Caco-2 (cell line): ENCODE results near the gene RASL10B. TPM values are rescaled to one million over a fixed set of nuclear protein-coding genes. Genes with fewer than 3 reads are reported as not detected.

Source experiments
- BruUV-seq: library from RNA; stranded (reverse); fragments of 400-500 nt; replicated peaks from 2 replicates; lab custom pipeline; 2021; lab: Mats Ljungman, UMichigan
- CTCF ChIA-PET: fragments of 300-600 bp; sonication (Branson Sonifier 250); formaldehyde crosslinking; loops from one replicate; lab custom pipeline; 2022; ENCODE audit warnings: antibody characterized with exemption; lab: Charles Lee
- POLR2A ChIA-PET: fragments of 300-600 bp; sonication (Branson Sonifier 250); formaldehyde crosslinking; loops from one replicate; lab custom pipeline; 2022; ENCODE audit warnings: antibody characterized with exemption; lab: Charles Lee
- DNase-seq, 2 experiments: peaks; one replicate each; pipeline versions ENCODE4 v3.0.0 to v3.0.0-alpha.2; 2020 to 2022
- H3K27me3 ChIP-seq: replicated peaks from 2 replicates; pipeline ENCODE4 v1.6.0; 2011; ENCODE audit warnings: low read length; ENCODE audit not compliant: control insufficient read depth, insufficient read depth
- H3K36me3 ChIP-seq: 2 replicates; pipeline ENCODE4 v1.5.1; 2011; ENCODE audit warnings: low read length; ENCODE audit not compliant: control insufficient read depth, insufficient read depth
- H3K4me1 ChIP-seq: fragments of 250-450 bp; sonication (Bioruptor Pico); 2 replicates; pipeline ENCODE4 v1.5.1; 2020; ENCODE audit warnings: mild to moderate bottlenecking
- H3K4me3 ChIP-seq: 2 replicates; pipeline ENCODE4 v1.5.1; 2011; ENCODE audit warnings: low read depth, mild to moderate bottlenecking, control low read depth, low read length
- H3K9me3 ChIP-seq: fragments of 250-450 bp; sonication (Bioruptor Pico); 2 replicates; pipeline ENCODE4 v1.5.1; 2020; ENCODE audit warnings: mild to moderate bottlenecking, moderate library complexity
- H3K27ac Mint-ChIP-seq: one replicate; pipeline ENCODE4 v1.8.0; 2022; ENCODE audit warnings: mixed read lengths; ENCODE audit not compliant: unreplicated experiment
- H3K27me3 Mint-ChIP-seq: one replicate; pipeline ENCODE4 v1.8.0; 2022; ENCODE audit warnings: mixed read lengths; ENCODE audit not compliant: insufficient read depth, unreplicated experiment
- H3K36me3 Mint-ChIP-seq: one replicate; pipeline ENCODE4 v1.8.0; 2022; ENCODE audit warnings: mild to moderate bottlenecking, mixed read lengths; ENCODE audit not compliant: insufficient read depth, unreplicated experiment
- H3K4me1 Mint-ChIP-seq: one replicate; pipeline ENCODE4 v1.8.0; 2022; ENCODE audit warnings: low read depth, mixed read lengths; ENCODE audit not compliant: unreplicated experiment
- H3K4me3 Mint-ChIP-seq: one replicate; pipeline ENCODE4 v1.8.0; 2022; ENCODE audit warnings: mild to moderate bottlenecking, moderate library complexity, mixed read lengths; ENCODE audit not compliant: unreplicated experiment
- H3K9me3 Mint-ChIP-seq: one replicate; pipeline ENCODE4 v1.8.0; 2022; ENCODE audit warnings: mixed read lengths; ENCODE audit not compliant: unreplicated experiment
- CTCF ChIP-seq, 2 experiments: fragments of 200-600 bp in 1 of 2; IDR thresholded peaks; 1 replicate in 1 of 2; 2 replicates in 1 of 2; pipeline versions ENCODE4 v1.5.1 to v1.8.0; 2011 to 2022; ENCODE audit warnings: antibody characterized with exemption in 1 of 2, control low read depth in 1 of 2, inconsistent platforms in 1 of 2, low read depth in 1 of 2, low read length in 1 of 2, mild to moderate bottlenecking in 1 of 2, moderate library complexity in 1 of 2; ENCODE audit not compliant: insufficient read depth in 1 of 2, severe bottlenecking in 1 of 2, unreplicated experiment in 1 of 2
- intact Hi-C: fragments of 100-400 bp; cut with micrococcal nuclease; formaldehyde crosslinking; loops from one replicate; pipeline ENCODE4 v1.10.0; 2022; ENCODE audit not compliant: unreplicated experiment
- total RNA-seq: library from RNA; stranded (reverse); gene quantifications from 2 replicates; pipeline ENCODE4 v1.2.3, GENCODE V29; 2022

RASL10B gene
- total RNA-seq, 1 experiment from 2014 or later, result 13.3 TPM

GRCh38 chr17:35714988-35715387 lies 16.5 kb upstream of the RASL10B start:
- CTCF ChIA-PET, result no interaction called here
- no TSS peak for BruUV-seq
- peaks cover 41% of the 10 kb centered on the region for H3K36me3 Mint-ChIP-seq
- no peak overlapping the region for H3K27ac Mint-ChIP-seq
- H3K9me3 Mint-ChIP-seq, result no peaks in the 10 kb centered on the region
- Histone ChIP-seq H3K27me3 (no peaks in the 10 kb centered on the region), H3K36me3 (peaks cover 1% of the 10 kb centered on the region), H3K4me3 (no peak overlapping the region), H3K4me1 (no peaks in the 10 kb centered on the region), H3K9me3 (no peaks in the 10 kb centered on the region)
- TF ChIP-seq CTCF (IDR thresholded peaks at IDR 0.05; ENCODE audit: insufficient read depth in 1 of 2, low read depth in 1 of 2, low read length in 1 of 2, severe bottlenecking in 1 of 2, unreplicated experiment in 1 of 2), result no peak
- no peaks in the 10 kb centered on the region for H3K27me3 Mint-ChIP-seq
- H3K4me1 Mint-ChIP-seq, result peaks cover 8% of the 10 kb centered on the region
- H3K4me3 Mint-ChIP-seq, result no peak overlapping the region
- POLR2A ChIA-PET, result no interaction called here
- no peak for DNase-seq
- intact Hi-C loops, result loop anchor here (2.0 kb wide), 1 partner anchor 78 kb away; no protein-coding TSS in a partner anchor

GRCh38 chr17:35715416-35715815 lies 16.0 kb upstream of the RASL10B start:
- Mint-ChIP-seq H3K4me1 (peaks cover 8% of the 10 kb centered on the region), H3K4me3 (no peak overlapping the region), H3K27ac (no peak overlapping the region), H3K36me3 (peaks cover 40% of the 10 kb centered on the region), H3K27me3 (no peaks in the 10 kb centered on the region), H3K9me3 (no peaks in the 10 kb centered on the region)
- DNase-seq, result no peak
- ChIA-PET CTCF (no interaction called here), POLR2A (no interaction called here)
- H3K9me3 ChIP-seq, result no peaks in the 10 kb centered on the region
- no peaks in the 10 kb centered on the region for H3K27me3 ChIP-seq
- TF ChIP-seq CTCF (IDR thresholded peaks at IDR 0.05; ENCODE audit: insufficient read depth in 1 of 2, low read depth in 1 of 2, low read length in 1 of 2, severe bottlenecking in 1 of 2, unreplicated experiment in 1 of 2), result no peak
- H3K36me3 ChIP-seq, result peaks cover 1% of the 10 kb centered on the region
- H3K4me3 ChIP-seq, result no peak overlapping the region
- intact Hi-C loops, result loop anchor here (2.0 kb wide), 1 partner anchor 79 kb away; no protein-coding TSS in a partner anchor
- H3K4me1 ChIP-seq, result no peaks in the 10 kb centered on the region
- BruUV-seq, result no TSS peak

GRCh38 chr17:35716173-35716572 lies 15.3 kb upstream of the RASL10B start:
- Mint-ChIP-seq H3K36me3 (peaks cover 42% of the 10 kb centered on the region), H3K4me3 (no peak overlapping the region), H3K4me1 (peaks cover 8% of the 10 kb centered on the region), H3K27me3 (no peaks in the 10 kb centered on the region), H3K27ac (no peak overlapping the region), H3K9me3 (no peaks in the 10 kb centered on the region)
- no peak for TF ChIP-seq CTCF (IDR thresholded peaks at IDR 0.05; ENCODE audit: insufficient read depth in 1 of 2, low read depth in 1 of 2, low read length in 1 of 2, severe bottlenecking in 1 of 2, unreplicated experiment in 1 of 2)
- H3K4me3 ChIP-seq, result no peak overlapping the region
- H3K4me1 ChIP-seq, result no peaks in the 10 kb centered on the region
- ChIA-PET POLR2A (no interaction called here), CTCF (no interaction called here)
- no peak for DNase-seq
- no peaks in the 10 kb centered on the region for H3K9me3 ChIP-seq
- peaks cover 3% of the 10 kb centered on the region for H3K36me3 ChIP-seq
- no peaks in the 10 kb centered on the region for H3K27me3 ChIP-seq
- BruUV-seq, result no TSS peak
- intact Hi-C loops, result no loop called here
